ENCODE measurements around the gene BRS3.

DNA sequence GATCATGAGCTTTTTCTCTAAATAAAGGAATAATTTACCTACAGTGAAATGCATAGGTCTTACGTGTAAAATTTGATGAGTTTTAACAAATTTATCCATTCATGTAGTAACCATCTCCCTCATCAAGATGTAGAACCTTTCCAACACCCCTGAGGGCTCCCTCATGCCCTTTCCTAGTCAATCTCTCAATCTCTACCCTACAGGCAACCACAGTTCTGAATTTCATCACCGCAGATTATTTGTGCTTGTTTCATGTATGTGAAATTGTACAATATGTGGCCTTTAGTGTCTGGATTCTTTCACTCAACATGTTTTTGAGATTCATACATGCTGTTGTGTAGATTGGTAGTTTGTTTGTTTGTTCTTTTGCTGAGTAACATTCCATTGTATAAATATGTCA lies 46.4 kb downstream of the BRS3 start:
- TF ChIP-seq, protein P1, sequence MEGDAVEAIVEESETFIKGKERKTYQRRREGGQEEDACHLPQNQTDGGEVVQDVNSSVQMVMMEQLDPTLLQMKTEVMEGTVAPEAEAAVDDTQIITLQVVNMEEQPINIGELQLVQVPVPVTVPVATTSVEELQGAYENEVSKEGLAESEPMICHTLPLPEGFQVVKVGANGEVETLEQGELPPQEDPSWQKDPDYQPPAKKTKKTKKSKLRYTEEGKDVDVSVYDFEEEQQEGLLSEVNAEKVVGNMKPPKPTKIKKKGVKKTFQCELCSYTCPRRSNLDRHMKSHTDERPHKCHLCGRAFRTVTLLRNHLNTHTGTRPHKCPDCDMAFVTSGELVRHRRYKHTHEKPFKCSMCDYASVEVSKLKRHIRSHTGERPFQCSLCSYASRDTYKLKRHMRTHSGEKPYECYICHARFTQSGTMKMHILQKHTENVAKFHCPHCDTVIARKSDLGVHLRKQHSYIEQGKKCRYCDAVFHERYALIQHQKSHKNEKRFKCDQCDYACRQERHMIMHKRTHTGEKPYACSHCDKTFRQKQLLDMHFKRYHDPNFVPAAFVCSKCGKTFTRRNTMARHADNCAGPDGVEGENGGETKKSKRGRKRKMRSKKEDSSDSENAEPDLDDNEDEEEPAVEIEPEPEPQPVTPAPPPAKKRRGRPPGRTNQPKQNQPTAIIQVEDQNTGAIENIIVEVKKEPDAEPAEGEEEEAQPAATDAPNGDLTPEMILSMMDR (IDR thresholded peaks at IDR 0.05): no peak
- no peak for TF ChIP-seq EZH2 (IDR thresholded peaks at IDR 0.05; ENCODE audit: borderline replicate concordance, insufficient read depth, low read depth, low read length, poor library complexity, severe bottlenecking)

Measured in B cell (primary cell).